HG03575 (cell line): ENCODE measurements around the gene PRKCH.
"Not testable (repeated sequence)": the region's sequence is repeated elsewhere in the genome, so short reads cannot be mapped to it uniquely, and the experiment has no call there.

Source experiments
- ATAC-seq: cut with Tn5 transposase; IDR thresholded peaks from one replicate; pipeline ENCODE4 v1.9.1; 2021; ENCODE audit not compliant: unreplicated experiment, insufficient number of reproducible peaks, low FRiP score; ENCODE audit errors: extremely low read depth

PRKCH gene

DNA sequence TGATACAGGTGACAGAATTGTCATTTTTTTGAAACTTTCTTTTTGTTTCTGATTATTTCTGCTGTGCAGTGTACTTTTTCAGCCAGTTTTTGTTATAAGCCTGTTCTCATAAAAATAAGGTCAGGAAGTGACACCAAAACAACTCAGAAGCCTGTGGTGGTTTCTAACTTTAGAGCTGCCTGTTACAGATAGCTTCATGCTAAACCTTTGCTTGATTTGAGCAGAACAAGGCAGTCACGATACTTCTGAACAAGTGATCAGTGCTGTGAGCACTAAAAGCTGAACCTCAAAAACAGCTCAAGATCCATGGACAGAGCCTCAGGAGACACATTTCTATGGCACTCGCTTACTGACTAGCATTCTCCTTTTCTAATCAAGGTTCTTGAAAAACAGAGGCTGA is 82.0 kb downstream of the PRKCH start:
- no peak for ATAC-seq

DNA sequence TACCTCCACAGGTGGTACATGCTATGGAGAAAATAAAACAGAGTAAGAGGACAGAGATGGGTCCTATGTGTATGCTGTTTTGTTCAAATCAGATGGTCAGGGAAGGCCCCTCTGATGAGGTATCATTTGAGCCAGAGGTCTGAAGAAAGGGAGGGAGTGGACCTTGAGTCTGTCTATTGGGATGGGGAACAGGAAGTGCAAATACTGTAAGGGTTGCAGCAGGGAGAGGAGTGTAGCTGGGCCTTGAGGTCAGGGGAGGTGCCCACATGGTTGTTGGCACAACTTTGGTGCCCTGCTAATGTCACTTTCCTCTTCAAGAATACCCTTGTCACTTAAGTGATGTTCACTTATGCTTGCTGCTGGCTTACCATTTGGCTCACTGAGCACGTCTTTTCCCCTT is 83.3 kb downstream of the PRKCH start:
- no peak for ATAC-seq

GRCh38 chr14:61406198-61406597 is 84.8 kb downstream of the PRKCH start:
- ATAC-seq, result no peak

GRCh38 chr14:61406675-61407074 is 85.3 kb downstream of the PRKCH start:
- ATAC-seq, result no peak

- ATAC-seq, result no peak
These were observed 87.1 kb downstream of the PRKCH start for GRCh38 chr14:61408498-61408897.

GRCh38 chr14:61409782-61410181 is 88.4 kb downstream of the PRKCH start:
- no peak for ATAC-seq

DNA sequence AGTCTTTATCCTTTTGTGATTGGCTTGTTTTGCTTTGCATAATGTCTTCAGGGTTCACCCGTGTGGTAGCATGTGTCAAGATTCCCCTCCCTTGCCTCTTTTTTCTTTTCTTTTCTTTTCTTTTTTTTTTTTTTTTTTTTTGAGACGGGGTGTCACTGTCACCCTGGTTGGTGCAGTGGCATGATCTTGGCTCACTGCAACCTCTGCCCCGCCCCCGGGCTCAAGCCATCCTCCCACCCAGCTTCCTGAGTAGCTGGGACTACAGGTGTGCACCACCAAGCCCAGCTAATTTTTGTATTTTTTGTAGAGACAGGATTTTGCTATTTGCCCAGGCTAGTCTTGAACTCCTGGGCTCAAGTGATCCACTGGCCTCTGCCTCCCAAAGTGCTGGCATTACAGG is 94.6 kb downstream of the PRKCH start:
- ATAC-seq, result not testable (repeated sequence)

DNA sequence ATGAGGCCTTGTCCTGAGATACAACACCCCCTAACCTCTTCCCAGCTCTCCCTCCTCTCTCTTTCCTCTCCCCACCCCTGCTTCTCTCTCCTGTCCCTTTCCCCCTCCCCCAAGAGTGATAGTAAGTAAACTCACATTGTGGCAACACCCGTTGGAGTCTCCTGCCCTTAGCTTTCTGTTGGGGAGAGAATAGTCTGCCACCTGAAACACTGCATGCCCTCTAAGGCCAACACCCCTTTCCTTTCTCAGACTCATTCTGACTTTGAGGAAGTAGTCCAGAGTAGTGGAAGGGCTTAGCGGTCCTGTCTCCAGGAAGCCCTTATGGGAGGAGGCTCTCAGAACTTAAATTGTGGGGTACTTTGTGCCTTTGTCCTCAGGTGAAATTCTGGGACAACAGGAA is 95.2 kb downstream of the PRKCH start:
- ATAC-seq, result no peak

GRCh38 chr14:61417141-61417540 is 95.8 kb downstream of the PRKCH start:
- ATAC-seq, result no peak

- ATAC-seq, result no peak
These were observed 96.6 kb downstream of the PRKCH start for GRCh38 chr14:61417883-61418455.

DNA sequence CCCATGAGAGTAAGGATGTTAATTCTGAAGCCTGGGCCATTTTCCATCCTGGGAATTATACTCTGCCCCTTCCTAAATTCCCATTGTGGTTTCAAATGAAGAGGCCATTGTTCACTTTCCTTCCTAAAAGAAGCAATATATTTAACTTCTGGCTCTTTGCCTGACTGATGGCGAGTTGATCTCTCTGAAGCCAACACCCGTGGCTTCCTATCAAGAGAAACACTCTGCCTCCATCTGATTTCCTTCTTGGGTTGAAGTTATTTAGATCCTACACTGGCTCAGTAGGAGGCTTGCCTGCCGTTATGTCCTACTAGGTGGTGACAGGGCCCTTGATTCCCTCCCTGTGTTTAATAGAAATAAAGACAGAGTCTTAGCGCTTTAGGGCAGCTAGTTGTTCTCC is 97.4 kb downstream of the PRKCH start:
- no peak for ATAC-seq

DNA sequence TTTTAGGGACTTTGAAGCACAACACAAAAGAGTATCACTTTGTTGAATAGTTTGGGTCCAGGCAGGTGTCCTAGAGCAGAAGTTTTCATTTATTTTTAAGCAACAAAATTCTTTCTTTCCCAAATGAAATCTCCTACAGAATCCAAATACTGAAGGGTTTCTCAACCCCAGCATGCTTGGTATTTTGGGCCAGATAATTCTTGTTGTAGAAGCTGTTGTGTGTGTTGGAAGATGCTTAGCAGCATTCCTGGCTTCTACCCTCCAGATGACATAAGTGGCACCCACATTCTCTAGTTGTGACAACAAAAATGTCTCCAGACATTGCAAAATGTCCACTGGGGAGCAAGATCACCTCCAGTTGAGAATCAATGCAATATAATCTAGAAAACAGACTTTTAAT is 97.8 kb downstream of the PRKCH start:
- no peak for ATAC-seq

DNA sequence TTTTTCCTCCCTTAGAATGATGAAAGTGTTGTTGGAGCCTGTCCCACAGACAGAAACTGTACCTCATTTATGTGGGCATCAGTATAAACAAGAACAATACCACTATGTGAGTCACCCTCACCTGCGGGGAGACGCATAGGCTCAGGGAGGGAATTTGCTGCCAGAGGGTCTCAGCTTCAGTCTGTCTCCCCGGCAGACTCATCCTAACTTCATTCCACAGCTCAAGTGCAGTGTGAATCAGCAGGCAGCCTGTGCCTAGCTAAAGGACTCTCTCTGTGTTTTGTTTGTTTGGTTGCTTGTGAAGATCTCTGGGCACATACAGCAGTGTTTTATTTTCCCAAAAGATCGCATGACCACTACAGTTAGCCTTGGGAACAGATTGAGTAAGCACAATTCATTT is 98.9 kb downstream of the PRKCH start:
- no peak for ATAC-seq

DNA sequence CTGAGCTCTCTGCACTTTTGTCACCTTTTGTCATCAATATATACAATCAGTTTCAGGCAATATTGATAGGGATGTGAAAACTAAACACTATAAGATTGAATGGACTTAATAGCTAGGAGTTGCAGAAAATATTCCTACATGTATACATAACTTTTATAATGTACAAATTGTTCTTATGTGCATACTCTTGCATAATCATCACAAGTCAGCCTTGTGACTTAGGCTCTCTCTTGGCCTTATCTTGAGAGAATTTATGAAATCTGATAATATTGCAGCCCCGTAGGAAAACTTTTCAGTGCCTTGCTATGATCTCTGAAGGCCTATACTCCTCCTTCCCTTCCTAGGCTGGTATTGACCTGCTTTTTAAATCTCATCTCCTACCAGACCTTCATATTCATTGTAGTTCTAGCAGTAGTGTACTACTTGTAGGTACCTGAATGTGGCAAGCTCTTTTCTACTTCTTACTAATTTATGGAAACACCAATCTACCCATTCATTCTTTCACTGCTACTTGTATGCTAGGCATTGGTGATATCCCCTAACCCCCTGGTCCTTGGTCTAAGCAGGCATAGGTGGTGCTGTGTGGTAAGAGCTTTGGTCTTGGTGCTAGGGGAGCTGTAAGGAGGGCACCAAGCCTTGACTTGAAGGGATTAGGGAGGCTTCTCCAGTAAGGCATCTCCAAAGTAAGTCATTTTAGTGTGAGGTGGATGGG is 100.0 kb downstream of the PRKCH start:
- no peak for ATAC-seq

DNA sequence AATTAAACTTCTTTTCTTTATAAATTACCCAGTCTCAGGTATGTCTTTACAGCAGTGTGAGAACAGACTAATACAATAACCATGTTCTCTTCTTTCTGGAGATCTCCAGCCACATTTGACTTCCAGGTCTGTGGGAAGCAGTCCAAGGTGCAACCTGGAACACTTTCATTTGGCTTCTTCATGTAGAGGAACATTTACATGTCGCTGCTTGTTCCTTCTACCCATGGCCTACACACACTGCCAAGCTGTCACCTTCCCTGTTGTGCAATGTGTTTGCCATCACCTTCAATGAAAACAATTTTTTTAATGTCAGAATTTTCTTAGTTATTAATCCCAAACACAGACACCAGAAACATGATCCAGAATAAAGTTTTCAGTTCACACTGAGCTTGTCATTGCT is 104.7 kb downstream of the PRKCH start:
- no peak for ATAC-seq

DNA sequence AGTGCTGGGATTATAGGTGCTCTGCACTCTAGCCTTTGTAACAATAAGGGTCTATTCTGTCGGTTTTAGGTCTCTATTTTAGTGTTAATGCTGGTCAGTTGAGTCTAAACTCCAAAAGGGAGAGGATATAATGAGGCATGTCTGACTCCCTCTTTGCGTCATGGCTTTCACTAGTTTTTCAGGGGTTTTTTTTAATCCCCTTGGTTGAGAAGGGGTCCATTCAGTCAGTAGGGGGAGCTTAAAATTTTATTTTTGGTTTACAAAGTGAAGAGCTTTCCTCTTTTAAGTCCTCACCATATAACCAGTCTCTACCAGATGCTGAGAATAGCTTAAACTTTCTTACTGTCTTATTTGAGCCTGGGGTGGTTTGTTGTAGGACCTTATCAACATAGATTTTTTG is 106.9 kb downstream of the PRKCH start:
- no peak for ATAC-seq

DNA sequence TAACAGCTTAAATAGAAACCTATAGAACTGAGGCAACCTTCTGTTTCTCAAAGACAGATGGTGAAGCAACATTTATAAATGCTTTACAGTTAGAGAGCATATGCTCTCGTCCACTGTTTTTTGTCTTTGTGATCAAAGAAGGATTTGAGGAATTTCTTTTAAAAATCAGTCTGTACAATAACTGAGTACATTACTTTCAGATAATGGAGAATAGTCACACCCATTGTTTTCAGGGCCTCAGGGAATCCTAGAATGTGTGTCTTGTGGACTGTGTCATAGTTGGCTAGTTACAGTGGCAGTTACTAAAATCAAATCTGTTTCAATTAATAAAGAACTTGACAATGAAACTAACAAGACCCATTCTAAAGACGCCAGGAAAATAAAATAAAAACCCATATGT is 107.9 kb downstream of the PRKCH start:
- no peak for ATAC-seq

GRCh38 chr14:61430066-61430757 is 108.8 kb downstream of the PRKCH start:
- ATAC-seq, result no peak

DNA sequence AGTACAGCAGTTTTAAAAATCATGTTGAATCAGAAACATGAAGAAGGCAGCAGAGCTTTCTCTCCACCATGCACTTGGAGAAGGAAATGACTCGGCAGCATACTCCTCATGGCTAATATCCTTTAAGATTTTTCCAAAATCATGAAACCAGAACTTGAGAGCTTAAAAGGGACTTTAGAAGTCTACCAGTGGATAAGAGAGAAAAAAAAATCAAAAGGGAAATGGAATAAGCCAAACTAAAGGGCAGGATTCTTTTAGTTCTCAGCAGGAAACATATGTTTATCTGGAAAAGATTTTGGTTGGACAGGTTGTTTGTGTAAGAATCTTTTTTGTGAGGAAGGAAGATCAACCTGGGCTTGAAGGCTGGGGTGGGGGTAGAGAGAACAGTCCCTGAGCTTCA is 111.8 kb downstream of the PRKCH start:
- no peak for ATAC-seq

GRCh38 chr14:61433828-61434227 is 112.4 kb downstream of the PRKCH start:
- no peak for ATAC-seq
